Ovary (tissue), 3 donors: ENCODE measurements around the gene TCEA2.

Experiments used
- CTCF ChIP-seq, 3 donors: fragments of 450-650 bp in 2 of 3; fragments of 200-600 bp in 1 of 3; IDR thresholded peaks; one replicate each; pipeline versions ENCODE4 v1.5.1 to v1.8.0; 2016 to 2022; ENCODE audit warnings: antibody characterized with exemption in 3 of 3, mild to moderate bottlenecking in 1 of 3
- POLR2A ChIP-seq: fragments of 450-650 bp; IDR thresholded peaks from one replicate; pipeline ENCODE4 v1.6.1; 2017; ENCODE audit warnings: antibody characterized with exemption, mild to moderate bottlenecking, moderate library complexity
- donor health status: DM: no; HTN: no; CAD: no.

- TF ChIP-seq CTCF (IDR thresholded peaks at IDR 0.05) (no peak), POLR2A (no peak)
Observed at GRCh38 chr20:64044484-64045247, 18.3 kb upstream of the TCEA2 start.
